ENCODE data around the gene FBRS.

DNA sequence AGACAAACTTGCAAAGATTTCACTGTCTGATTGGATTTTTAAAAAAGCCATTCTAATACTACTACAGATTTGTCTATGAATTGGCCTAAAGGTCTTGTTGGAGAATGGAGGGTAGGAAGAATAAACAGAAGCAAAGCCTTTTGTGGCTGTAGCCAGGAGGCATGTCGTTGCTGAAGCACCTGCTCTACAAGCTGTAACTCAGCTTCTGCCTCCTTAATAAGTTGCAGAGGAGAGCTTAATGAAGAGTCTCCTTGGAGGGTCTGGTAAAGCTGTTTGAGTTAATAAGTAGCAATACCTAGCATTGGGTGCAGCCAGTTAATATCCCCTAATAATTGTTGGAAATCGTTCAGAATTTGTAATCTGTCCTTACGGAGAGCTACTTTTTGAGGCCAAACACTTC, 38.1 kb upstream of the FBRS start:
- TF ChIP-seq, protein P1, sequence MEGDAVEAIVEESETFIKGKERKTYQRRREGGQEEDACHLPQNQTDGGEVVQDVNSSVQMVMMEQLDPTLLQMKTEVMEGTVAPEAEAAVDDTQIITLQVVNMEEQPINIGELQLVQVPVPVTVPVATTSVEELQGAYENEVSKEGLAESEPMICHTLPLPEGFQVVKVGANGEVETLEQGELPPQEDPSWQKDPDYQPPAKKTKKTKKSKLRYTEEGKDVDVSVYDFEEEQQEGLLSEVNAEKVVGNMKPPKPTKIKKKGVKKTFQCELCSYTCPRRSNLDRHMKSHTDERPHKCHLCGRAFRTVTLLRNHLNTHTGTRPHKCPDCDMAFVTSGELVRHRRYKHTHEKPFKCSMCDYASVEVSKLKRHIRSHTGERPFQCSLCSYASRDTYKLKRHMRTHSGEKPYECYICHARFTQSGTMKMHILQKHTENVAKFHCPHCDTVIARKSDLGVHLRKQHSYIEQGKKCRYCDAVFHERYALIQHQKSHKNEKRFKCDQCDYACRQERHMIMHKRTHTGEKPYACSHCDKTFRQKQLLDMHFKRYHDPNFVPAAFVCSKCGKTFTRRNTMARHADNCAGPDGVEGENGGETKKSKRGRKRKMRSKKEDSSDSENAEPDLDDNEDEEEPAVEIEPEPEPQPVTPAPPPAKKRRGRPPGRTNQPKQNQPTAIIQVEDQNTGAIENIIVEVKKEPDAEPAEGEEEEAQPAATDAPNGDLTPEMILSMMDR (IDR thresholded peaks at IDR 0.05): no peak
- TF ChIP-seq POLR2A (IDR thresholded peaks at IDR 0.05) (no peak), EP300 (IDR thresholded peaks at IDR 0.05) (no peak)
